Naive B cell (primary cell): ENCODE measurements around the gene TCF12. TPM values are rescaled to one million over a fixed set of nuclear protein-coding genes. Genes with fewer than 3 reads are reported as not detected.

Source experiments
- ATAC-seq, 2 donors: fragments of 150-1000 bp; cut with Tn5 transposase; 2 replicates each; pipeline ENCODE4 v1.10.0; 2021; ENCODE audit warnings: low read depth in 2 of 2, mild to moderate bottlenecking in 2 of 2, moderate library complexity in 2 of 2
- DNase-seq: peaks from one replicate; pipeline ENCODE4 v3.0.0; 2022
- H3K27ac Mint-ChIP-seq, 6 donors: one replicate each; pipeline ENCODE4 v1.8.0; 2020 to 2022; ENCODE audit warnings: mild to moderate bottlenecking in 6 of 6, mixed read lengths in 6 of 6, moderate library complexity in 5 of 6, inconsistent platforms in 2 of 6
- H3K27me3 Mint-ChIP-seq, 3 donors: one replicate each; pipeline ENCODE4 v1.8.0; 2021 to 2022; ENCODE audit warnings: mixed read lengths in 3 of 3, mild to moderate bottlenecking in 1 of 3
- H3K36me3 Mint-ChIP-seq, 2 donors: one replicate each; pipeline ENCODE4 v1.8.0; 2020 to 2022; ENCODE audit warnings: mixed read lengths in 2 of 2, inconsistent platforms in 1 of 2, mild to moderate bottlenecking in 1 of 2
- H3K4me1 Mint-ChIP-seq, 3 donors: one replicate each; pipeline ENCODE4 v1.8.0; 2020 to 2022; ENCODE audit warnings: mixed read lengths in 3 of 3, inconsistent platforms in 1 of 3, mild to moderate bottlenecking in 1 of 3, moderate library complexity in 1 of 3
- H3K4me3 Mint-ChIP-seq, 8 donors: one replicate each; pipeline ENCODE4 v1.8.0; 2020 to 2022; ENCODE audit warnings: mild to moderate bottlenecking in 8 of 8, mixed read lengths in 8 of 8, moderate library complexity in 8 of 8, inconsistent platforms in 2 of 8
- H3K9me3 Mint-ChIP-seq, 7 donors: one replicate each; pipeline ENCODE4 v1.8.0; 2020 to 2022; ENCODE audit warnings: mixed read lengths in 7 of 7, mild to moderate bottlenecking in 5 of 7, inconsistent platforms in 2 of 7, moderate library complexity in 1 of 7
- polyA plus RNA-seq, 6 donors: library from polyadenylated mRNA; unstranded; fragments of 300-500 nt; fragmentation: Illumina TruSeq; gene quantifications; one replicate each; pipeline ENCODE4 v1.2.3, GENCODE V29; 2021; ENCODE audit warnings: low read depth in 6 of 6

The TCF12 gene
- polyA plus RNA-seq, 6 donors from 2014 or later = 42.0 to 70.9 (median 56.1) TPM

DNA sequence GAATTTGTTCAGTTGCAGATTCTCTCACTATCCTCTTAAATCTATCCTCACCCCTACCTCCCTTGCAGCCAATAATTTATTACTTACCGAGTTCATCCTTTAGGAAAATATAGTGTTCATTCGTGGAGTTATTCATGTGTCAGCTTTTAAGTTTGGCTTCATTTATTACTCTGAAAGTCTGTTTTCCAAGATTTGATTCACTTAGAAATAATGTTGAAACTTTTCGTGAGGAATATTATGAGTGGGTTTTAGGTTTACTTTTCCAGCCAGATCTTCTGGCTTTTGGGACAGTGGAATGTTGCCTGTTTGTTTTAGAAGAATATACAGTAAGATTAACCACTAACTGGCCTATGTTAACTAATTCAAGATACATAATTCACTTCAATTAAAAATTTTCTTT lies 296.9 kb downstream of the TCF12 start:
- Mint-ChIP-seq H3K27ac (no peak overlapping the region), H3K4me1 (peaks cover 26 to 47% (median 41%) of the 10 kb centered on the region in 3 donors), H3K9me3 (no peaks in the 10 kb centered on the region), H3K4me3 (no peak overlapping the region), H3K36me3 (no peaks in the 10 kb centered on the region), H3K27me3 (no peaks in the 10 kb centered on the region)
- ATAC-seq = no peak
- no peak for DNase-seq

DNA sequence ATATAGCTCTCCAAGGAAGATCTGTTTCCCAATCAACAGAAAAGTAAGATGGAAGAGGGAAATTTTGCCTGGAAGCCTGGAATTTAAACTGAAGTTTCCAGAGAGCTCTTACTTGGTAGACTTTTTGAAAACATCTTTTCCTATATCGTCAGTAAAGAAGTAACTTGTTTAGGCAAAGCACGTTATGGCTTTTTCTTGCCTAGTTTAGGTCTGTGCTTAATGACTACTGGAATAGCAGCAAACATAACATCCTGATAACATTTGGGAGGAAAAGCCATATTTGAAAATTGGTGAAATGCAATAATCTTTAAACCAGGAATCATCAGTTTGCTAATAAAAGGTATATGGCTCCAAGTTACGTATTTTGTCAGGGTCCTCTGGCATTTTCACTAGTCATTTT lies 297.4 kb downstream of the TCF12 start:
- ATAC-seq = no peak
- Mint-ChIP-seq H3K36me3 (no peaks in the 10 kb centered on the region), H3K4me1 (peaks cover 23 to 47% (median 42%) of the 10 kb centered on the region in 3 donors), H3K9me3 (no peaks in the 10 kb centered on the region), H3K27ac (no peak overlapping the region), H3K27me3 (no peaks in the 10 kb centered on the region), H3K4me3 (no peak overlapping the region)
- no peak for DNase-seq

DNA sequence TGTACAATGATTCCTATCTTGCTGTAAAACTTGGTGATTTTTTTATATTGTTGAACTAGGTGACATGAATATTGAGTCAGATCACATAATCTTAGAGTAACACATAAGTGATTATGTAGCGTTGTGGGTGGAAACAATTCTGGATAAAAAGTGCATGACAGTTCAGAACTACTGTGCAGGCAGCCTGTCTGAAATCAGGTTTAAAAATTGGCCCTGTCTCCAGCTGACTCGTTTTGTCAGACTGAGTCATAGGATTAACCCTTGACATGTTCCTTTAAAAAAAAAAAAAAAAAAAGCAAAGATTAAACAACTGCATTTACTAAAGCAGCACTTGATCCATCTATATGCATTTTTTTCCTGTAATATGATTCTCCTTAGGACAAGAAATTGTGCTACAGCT lies 297.8 kb downstream of the TCF12 start:
- Mint-ChIP-seq H3K27me3 (no peaks in the 10 kb centered on the region), H3K4me1 (peaks cover 21 to 49% (median 46%) of the 10 kb centered on the region in 3 donors), H3K27ac (no peak overlapping the region), H3K4me3 (no peak overlapping the region), H3K9me3 (no peaks in the 10 kb centered on the region), H3K36me3 (no peaks in the 10 kb centered on the region)
- no peak for ATAC-seq
- DNase-seq = no peak

DNA sequence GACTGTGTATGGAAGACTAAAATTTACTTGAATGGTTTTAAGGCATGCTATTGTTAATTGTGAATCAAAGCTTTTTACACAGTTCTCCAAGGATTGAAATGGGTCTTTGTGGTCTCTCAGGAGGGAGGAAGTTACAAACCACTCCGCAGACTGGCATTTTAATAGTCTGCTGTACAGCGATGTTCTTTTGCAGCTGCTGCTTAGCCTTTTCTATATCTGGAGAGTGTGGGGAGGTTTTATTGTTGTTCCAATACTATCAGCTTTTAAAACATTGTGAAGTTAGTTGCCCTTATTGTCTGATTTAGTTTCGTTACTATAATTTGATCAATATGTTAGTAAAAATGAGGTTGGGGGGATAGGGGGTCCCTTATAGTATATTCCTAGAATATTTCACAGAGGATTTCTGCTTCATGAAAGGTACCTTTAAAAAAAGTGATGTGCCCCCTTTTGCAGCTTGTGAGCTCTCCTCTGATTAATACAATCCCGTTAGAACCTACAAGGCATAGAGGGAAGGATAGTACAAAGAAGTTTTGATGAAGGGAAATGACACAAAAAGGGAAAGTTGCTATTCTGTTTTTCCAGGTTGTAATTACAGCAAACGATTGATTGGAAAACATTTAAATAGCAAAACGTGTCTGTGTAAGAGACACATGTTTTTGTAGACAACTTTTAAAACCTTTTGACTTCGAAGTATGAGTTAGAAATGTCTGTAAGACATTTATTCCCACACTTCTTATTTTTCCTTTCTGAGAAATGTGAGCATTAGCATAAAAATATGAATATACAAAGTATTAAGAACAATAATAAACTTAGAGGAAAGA lies 299.5 kb downstream of the TCF12 start:
- Mint-ChIP-seq H3K9me3 (no peaks in the 10 kb centered on the region), H3K27me3 (no peaks in the 10 kb centered on the region), H3K4me3 (peak overlapping the region in 5 of 8 donors; percentile 13 to 69 (median 37)), H3K4me1 (peaks cover 21 to 47% (median 46%) of the 10 kb centered on the region in 3 donors), H3K36me3 (no peaks in the 10 kb centered on the region), H3K27ac (peak overlapping the region in 1 of 6 donors; percentile 63)
- ATAC-seq (peak in 1 of 2 donors; percentile 27), DNase-seq (no peak)

DNA sequence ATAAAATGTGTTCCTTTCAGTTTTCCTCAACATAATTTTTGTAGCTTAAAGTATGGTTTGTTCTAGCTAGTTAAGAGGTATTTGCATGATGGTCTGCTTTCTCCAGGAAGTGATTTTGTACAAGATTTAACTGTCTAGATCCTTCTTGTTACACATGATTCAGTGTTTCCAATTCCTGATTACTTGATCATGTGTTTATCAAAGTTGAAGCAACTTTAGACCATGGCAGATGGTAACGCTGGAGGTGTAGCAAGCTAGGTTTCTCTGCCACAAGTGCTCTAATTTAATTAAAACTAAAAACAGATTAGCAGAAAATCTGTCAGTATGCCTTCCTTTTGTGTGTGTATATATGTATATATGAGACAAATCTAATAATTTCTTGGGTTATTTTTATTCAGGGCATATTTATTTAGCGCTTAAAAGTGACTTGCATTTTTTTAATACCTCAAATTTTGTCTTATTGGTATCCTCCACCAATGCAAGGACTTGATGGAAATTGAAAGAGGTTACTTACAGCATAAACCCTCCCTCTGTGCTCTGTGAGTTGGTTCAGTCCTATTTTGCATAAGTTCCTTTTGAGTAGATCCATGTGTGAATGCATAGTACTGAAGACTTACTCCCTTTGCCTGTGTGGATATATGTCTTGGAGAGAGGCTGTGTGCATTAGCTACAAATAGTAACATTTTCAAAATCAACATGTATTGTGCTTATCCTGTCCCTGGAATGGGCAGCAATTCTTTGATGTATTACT lies 300.6 kb downstream of the TCF12 start:
- peak; percentile 2 for DNase-seq
- no peaks in the 10 kb centered on the region for H3K27me3 Mint-ChIP-seq
- no peaks in the 10 kb centered on the region for H3K36me3 Mint-ChIP-seq
- H3K4me1 Mint-ChIP-seq = peaks cover 16 to 43% (median 39%) of the 10 kb centered on the region in 3 donors
- peak; percentile 82 to 86 for ATAC-seq
- peak overlapping the region in 7 of 8 donors; percentile 5 to 65 (median 42) for H3K4me3 Mint-ChIP-seq
- no peak overlapping the region for H3K27ac Mint-ChIP-seq
- no peaks in the 10 kb centered on the region for H3K9me3 Mint-ChIP-seq

DNA sequence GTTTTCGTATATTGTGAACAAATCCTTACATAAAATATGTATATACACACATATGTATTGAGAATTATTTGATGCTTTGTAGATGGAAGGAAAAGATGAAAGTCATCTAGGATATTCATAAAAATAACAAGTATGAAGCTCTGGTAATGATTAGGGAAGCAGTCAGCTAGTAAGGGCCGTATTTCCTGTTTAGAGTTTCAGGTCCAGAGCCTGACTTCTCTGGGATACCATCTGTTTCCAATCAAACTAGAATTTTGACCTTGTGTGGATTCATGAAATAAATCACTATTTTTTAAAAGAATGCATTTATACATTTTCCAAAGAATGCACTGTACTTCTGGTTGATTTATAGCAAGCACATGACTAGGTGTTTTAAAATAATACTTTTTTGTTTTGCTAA lies 301.8 kb downstream of the TCF12 start:
- Mint-ChIP-seq H3K4me1 (peaks cover 11 to 34% (median 31%) of the 10 kb centered on the region in 3 donors), H3K36me3 (no peaks in the 10 kb centered on the region), H3K27ac (no peak overlapping the region), H3K27me3 (no peaks in the 10 kb centered on the region), H3K9me3 (no peaks in the 10 kb centered on the region), H3K4me3 (peak overlapping the region in 1 of 8 donors; percentile 9)
- no peak for ATAC-seq
- DNase-seq = no peak

DNA sequence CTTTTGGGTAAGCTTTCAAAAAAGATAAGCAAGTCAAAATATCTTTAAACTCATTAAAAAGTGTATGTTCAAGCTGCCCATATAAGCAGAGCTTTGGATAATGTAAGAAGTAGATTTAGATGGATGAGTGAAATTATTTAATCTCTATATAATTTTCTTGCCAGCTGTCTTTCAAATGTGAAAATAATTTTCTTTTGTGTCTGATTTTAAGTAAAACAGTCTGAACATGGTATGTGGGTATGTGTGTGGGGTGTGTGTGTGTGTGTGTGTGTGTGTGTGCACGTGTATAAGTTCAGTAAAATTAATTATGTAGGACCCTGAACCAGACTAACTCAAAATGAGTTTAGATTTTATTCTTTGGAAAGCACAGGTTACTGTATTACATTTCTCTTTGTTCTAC lies 302.7 kb downstream of the TCF12 start:
- no peak overlapping the region for H3K4me3 Mint-ChIP-seq
- H3K4me1 Mint-ChIP-seq = peaks cover 11 to 34% (median 26%) of the 10 kb centered on the region in 3 donors
- ATAC-seq (no peak), DNase-seq (no peak)
- H3K27me3 Mint-ChIP-seq = no peaks in the 10 kb centered on the region
- no peaks in the 10 kb centered on the region for H3K9me3 Mint-ChIP-seq
- no peaks in the 10 kb centered on the region for H3K36me3 Mint-ChIP-seq
- peak overlapping the region in 1 of 6 donors; percentile 5 for H3K27ac Mint-ChIP-seq

DNA sequence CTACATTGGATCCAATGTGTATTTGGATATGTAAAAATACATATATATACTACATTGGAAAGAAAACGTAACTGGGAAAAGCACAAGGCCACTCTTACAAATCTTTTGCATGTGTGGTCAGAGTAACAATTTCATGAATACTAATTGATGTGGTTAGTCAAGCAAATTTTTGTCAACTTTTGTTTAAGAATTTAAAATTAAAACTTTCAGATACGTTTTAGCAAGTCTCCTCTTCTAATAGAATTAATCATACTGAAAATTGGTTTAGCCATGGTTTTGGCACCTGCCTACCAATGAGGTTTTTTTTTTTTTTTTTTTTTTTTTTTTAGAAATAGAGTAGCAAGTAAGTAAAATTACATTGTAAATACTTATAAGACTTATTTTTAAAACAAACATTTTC lies 304.9 kb downstream of the TCF12 start:
- H3K36me3 Mint-ChIP-seq = no peaks in the 10 kb centered on the region
- H3K27me3 Mint-ChIP-seq = no peaks in the 10 kb centered on the region
- H3K9me3 Mint-ChIP-seq = no peaks in the 10 kb centered on the region
- H3K4me3 Mint-ChIP-seq = no peak overlapping the region
- DNase-seq (no peak), ATAC-seq (no peak)
- H3K27ac Mint-ChIP-seq = no peak overlapping the region
- H3K4me1 Mint-ChIP-seq = peaks cover 10 to 29% (median 15%) of the 10 kb centered on the region in 3 donors

DNA sequence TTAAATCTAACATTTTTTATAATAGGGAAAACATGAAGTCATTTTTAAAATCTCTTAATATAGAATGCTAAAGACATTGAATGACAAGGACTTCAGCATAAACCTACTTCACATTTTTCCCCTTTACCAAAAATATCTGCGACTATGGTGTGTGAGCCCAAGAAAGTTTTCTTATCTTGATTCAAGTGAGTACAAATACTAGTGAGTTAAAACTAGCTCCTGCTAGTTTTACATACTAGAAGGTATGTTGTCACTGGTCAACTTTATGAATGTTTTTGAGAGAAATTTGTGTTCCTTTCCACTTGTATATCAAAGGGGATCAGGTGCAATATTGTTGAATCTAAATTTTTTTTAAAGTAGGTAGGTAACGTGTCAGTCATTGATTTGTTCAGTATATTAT lies 305.4 kb downstream of the TCF12 start:
- no peak for DNase-seq
- H3K36me3 Mint-ChIP-seq = no peaks in the 10 kb centered on the region
- H3K4me3 Mint-ChIP-seq = no peak overlapping the region
- no peak overlapping the region for H3K27ac Mint-ChIP-seq
- peaks cover 11 to 24% (median 16%) of the 10 kb centered on the region in 3 donors for H3K4me1 Mint-ChIP-seq
- H3K27me3 Mint-ChIP-seq = no peaks in the 10 kb centered on the region
- no peak for ATAC-seq
- H3K9me3 Mint-ChIP-seq = no peaks in the 10 kb centered on the region

DNA sequence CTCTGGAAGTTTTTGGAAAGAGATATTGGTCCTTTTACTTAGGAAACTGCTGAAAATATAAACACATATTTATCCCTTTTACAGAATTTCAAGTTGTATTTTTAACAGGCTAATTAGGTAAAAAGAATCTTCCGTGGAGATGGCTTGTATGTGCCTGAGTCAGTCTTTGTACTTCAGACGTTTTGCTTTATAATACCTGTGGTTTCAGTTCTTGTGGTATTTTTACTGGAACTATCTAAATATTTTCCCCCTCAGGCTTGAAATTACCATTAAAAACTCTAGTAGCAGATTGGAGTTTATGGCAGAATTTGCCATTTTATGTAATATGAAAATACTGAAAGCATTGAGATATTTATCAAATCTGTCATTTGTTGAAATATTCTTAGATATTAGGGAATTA lies 306.2 kb downstream of the TCF12 start:
- Mint-ChIP-seq H3K4me3 (no peak overlapping the region), H3K27me3 (no peaks in the 10 kb centered on the region), H3K36me3 (no peaks in the 10 kb centered on the region), H3K27ac (no peak overlapping the region), H3K9me3 (no peaks in the 10 kb centered on the region), H3K4me1 (peaks cover 9 to 16% (median 11%) of the 10 kb centered on the region in 3 donors)
- DNase-seq (no peak), ATAC-seq (no peak)

DNA sequence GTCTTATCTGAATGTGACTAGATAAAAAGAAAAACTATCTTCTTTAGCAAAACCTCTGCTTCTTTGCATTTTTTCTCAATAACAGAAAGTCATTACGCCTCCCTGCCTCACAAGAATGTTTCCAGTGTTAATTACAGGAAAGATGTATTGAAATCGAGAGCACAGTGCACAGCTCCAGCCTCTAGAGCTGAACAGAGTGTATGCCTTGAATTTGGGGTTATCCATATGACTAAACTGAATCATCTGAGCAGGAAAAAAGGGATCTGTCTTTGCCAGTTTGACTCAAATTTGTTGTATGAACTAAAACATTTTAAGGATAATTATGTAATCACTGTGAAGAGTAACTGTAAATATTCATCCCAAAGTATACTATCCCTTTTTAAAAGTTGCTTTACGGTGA lies 308.7 kb downstream of the TCF12 start:
- Mint-ChIP-seq H3K27ac (no peak overlapping the region), H3K9me3 (no peaks in the 10 kb centered on the region), H3K36me3 (no peaks in the 10 kb centered on the region), H3K27me3 (no peaks in the 10 kb centered on the region), H3K4me1 (peaks cover 5 to 9% (median 6%) of the 10 kb centered on the region in 3 donors), H3K4me3 (no peak overlapping the region)
- ATAC-seq (no peak), DNase-seq (no peak)

DNA sequence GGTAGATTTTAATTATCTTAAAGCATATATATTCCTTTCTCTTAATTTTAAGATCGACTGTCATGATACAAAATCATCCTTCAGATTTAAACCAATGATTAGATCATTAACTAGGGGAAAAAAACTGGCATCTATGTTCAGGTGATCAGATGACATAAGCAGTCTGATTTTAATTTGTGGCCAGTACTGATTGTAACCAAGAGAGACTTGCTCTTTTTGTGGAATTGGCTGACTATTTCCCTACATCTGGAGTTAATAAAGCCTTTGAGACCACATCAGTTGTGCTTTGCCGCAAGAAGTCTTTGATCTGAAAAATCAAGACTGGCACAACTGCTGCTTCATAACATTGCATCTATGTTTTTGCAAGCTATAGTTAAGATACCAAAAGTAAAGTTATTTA lies 309.5 kb downstream of the TCF12 start:
- no peaks in the 10 kb centered on the region for H3K9me3 Mint-ChIP-seq
- no peak for ATAC-seq
- no peak overlapping the region for H3K4me3 Mint-ChIP-seq
- DNase-seq = no peak
- H3K36me3 Mint-ChIP-seq = peaks cover 5 to 7% of the 10 kb centered on the region in 2 donors
- H3K27ac Mint-ChIP-seq = peak overlapping the region in 2 of 6 donors; percentile 2 to 33
- no peaks in the 10 kb centered on the region for H3K27me3 Mint-ChIP-seq
- H3K4me1 Mint-ChIP-seq = peaks cover 3 to 9% (median 6%) of the 10 kb centered on the region in 3 donors

DNA sequence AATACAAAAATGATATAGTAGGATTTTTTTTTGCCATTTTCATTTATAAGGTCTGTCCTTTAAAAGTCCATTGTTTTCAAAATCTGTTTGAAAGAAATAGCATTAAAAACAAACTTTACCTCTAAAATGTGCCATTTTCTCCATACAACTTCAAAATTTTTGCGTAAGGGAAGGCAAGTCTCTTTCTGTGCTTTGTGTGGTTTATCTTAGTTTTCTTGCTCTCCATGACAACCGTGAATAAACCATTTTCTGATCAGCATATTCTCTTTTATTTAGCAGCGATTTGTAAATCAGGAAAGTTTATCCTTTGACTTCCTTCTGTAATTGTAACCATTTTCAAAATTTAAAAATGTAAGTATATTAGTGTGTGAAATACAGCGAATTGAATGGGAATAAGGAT lies 310.0 kb downstream of the TCF12 start:
- Mint-ChIP-seq H3K4me3 (no peak overlapping the region), H3K27ac (peak overlapping the region in 1 of 6 donors; percentile 2), H3K36me3 (peaks cover 5 to 8% of the 10 kb centered on the region in 2 donors), H3K4me1 (peaks cover 3 to 9% (median 6%) of the 10 kb centered on the region in 3 donors), H3K9me3 (no peaks in the 10 kb centered on the region), H3K27me3 (no peaks in the 10 kb centered on the region)
- no peak for ATAC-seq
- DNase-seq = no peak

DNA sequence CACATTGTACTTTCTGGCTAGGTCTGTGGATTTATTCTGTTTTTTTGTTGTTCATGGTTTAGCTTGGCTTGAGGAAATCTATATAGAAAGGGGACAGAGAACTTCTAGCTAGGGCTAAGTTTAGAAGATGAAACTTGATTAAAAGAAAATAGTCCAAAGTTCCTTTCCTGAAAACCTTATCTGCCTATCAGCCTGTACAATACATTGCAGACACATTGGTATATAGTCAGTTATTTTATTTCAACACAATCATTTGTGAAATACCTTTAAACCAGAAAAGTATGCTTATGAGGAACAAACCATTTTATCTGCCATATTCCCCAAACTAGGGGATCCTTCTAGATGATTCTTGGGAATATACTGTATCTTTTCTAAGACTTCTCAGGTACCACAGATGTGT lies 310.6 kb downstream of the TCF12 start:
- Mint-ChIP-seq H3K27ac (peak overlapping the region in 2 of 6 donors; percentile 2 to 19), H3K9me3 (no peaks in the 10 kb centered on the region), H3K36me3 (peaks cover 5 to 8% of the 10 kb centered on the region in 2 donors), H3K27me3 (no peaks in the 10 kb centered on the region), H3K4me1 (peaks cover 3 to 9% (median 6%) of the 10 kb centered on the region in 3 donors), H3K4me3 (no peak overlapping the region)
- ATAC-seq = no peak
- DNase-seq = no peak
